22Rv1 (cell line): ENCODE data around the gene SP140.
"Not testable (repeated sequence)": the region's sequence is repeated elsewhere in the genome, so short reads cannot be mapped to it uniquely, and the experiment has no call there.

Experiments
- H3K27ac ChIP-seq: fragments of 450-650 bp; 2 replicates; pipeline ENCODE4 v1.5.1; 2017
- ZFX ChIP-seq: fragments of 450-650 bp; IDR thresholded peaks from 2 replicates; pipeline ENCODE4 v1.6.1; 2017; ENCODE audit warnings: antibody characterized with exemption, borderline replicate concordance
- TF ChIP-seq, protein P1 (sequence below): fragments of 450-650 bp; IDR thresholded peaks from 2 replicates; pipeline ENCODE4 v1.5.1; 2017; ENCODE audit warnings: mild to moderate bottlenecking

The SP140 gene

GRCh38 chr2:230218421-230218820 lies 7.1 kb upstream of the SP140 start:
- H3K27ac ChIP-seq: no peak overlapping the region
- TF ChIP-seq ZFX: no peak
- TF ChIP-seq, protein P1, sequence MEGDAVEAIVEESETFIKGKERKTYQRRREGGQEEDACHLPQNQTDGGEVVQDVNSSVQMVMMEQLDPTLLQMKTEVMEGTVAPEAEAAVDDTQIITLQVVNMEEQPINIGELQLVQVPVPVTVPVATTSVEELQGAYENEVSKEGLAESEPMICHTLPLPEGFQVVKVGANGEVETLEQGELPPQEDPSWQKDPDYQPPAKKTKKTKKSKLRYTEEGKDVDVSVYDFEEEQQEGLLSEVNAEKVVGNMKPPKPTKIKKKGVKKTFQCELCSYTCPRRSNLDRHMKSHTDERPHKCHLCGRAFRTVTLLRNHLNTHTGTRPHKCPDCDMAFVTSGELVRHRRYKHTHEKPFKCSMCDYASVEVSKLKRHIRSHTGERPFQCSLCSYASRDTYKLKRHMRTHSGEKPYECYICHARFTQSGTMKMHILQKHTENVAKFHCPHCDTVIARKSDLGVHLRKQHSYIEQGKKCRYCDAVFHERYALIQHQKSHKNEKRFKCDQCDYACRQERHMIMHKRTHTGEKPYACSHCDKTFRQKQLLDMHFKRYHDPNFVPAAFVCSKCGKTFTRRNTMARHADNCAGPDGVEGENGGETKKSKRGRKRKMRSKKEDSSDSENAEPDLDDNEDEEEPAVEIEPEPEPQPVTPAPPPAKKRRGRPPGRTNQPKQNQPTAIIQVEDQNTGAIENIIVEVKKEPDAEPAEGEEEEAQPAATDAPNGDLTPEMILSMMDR: no peak

DNA sequence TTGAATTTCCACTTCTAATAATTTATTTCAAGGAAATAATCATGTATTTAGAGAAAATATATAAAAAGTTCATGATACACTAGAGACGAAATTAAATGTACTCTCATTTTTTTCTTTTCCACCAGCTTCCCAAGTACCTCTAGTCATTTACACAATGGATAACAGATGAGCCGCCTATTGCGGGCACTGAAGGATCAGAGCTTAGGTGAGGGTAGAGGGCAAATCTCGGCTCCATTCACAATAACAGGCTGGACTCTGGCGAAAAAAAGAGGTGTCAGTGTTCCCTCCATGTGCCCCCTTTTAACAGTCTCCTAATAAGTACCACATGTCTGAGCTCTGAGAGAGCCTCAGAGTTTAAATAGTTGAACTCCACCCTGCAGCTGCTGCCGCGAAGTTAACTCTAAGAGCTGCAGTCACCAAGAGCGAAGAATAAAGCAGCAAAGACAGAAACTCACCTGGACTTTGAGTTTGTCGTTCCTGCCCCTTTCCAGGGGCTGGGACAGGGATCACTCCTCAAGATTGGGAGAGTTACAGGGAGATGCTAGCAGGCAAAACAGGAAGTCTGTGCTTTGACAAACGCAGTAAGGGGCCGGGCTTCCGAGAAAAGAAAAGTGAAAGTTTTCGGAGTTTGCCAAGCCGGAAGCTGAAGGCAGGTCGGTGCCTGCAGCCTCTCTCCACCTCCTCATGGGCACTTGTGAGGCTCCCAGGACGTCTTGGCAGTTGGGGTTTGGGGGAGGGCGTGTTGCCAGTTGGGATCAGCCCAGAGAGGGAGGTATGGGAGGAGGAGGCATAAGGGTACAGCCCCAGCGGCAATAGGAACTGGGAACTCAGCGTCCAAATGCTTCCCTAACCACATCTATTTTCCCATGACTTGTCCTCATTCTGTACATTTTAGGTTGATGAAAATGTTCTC lies 5.9 kb upstream of the SP140 start, which contains the start of gene SP110:
TSS of gene SP110 (minus strand) at position 566 of the 913 bp plus-strand sequence. CDS start 3,057 bp downstream, outside the sequence.
- TF ChIP-seq ZFX: no peak
- TF ChIP-seq, protein P1: no peak
- peak within 1 kb of the TSS; percentile 75 for H3K27ac ChIP-seq

GRCh38 chr2:230220347-230220969 lies 5.1 kb upstream of the SP140 start:
- TF ChIP-seq, protein P1: no peak
- TF ChIP-seq ZFX: no peak
- peak overlapping the region; percentile 75 for H3K27ac ChIP-seq

DNA sequence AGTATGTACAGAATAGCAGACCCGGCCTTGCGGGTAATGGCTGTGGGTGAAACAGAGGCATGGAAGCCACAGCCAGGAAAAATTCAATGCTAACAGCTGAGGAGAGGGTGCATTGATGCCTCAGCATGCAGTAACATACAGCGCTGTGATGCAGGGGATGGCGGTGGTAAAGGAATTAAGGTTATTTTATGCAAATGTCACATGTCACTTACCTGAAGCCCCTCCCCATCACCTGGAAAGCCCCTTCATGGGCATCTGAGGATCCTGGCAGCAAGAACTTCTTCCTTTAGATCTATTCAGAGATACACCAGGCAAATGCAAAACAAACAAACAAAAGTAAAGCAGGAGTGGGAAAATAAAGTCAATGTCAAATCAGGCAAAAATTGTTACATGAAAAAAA lies 4.0 kb upstream of the SP140 start:
- TF ChIP-seq ZFX: no peak
- TF ChIP-seq, protein P1: no peak
- no peak overlapping the region for H3K27ac ChIP-seq

DNA sequence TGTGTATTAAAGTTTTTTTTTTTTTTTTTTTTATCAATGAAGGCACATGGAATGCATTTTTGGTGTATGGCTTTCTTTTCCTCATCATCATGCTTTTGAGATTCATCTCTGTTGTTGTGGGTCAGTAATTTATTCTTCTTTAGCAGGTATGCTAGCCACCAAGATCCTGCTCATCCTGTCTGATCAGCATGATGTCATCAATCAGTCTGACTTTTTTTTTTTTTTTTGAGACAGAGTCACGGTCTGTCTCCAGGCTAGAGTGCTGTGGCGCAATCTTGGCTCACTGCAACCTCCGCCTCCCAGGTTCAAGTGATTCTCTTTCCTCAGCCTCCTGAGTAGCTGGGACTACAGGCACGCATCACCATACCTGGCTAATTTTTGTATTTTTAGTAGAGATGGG lies 2.7 kb upstream of the SP140 start:
- H3K27ac ChIP-seq: not testable (repeated sequence)

DNA sequence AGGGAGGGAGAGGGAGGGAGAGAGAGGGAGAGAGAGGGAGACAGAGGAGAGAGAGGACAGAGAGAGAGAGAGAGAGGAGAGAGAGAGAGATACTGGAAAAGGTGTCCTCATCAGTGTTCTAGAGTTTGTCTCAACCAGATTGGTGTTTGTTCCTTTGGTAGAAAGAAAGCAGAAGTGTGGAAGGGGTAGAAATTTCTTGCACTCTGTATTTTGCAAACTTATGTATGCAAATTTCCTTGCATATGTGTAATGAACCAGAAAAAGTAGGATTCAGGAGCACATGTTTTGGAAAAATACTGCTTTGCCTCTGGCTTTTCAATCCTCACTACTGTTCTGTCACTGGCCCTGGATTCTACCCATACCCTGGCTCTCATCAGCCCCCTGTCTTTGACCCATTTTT lies 1.1 kb upstream of the SP140 start:
- H3K27ac ChIP-seq: no peak overlapping the region
- TF ChIP-seq ZFX: no peak
- TF ChIP-seq, protein P1: no peak

DNA sequence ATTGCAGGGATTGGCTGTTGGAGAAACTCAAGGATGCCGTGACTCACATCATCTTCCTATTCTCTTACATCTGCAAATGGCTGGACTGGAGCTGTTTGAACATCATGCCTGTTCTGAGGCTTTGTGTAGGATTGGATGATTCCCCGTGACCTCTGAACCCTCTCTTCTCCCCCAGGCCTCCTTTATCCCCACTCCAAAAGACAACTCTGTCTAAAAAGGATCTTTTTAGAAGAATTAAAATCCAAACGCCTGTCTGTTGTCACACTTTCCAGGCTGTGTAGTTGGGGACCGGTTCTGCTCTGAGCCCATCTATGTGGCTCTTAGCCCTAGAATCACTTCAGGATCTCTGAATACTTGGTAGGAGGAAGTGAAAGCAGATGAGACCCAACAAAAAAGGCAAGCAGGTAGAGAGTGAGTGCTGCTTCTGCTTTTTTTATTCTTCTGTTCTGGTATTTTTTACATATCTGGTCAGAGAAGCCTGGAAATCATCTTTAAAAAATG lies 565 bp downstream of the SP140 start:
- TF ChIP-seq ZFX: no peak
- TF ChIP-seq, protein P1: no peak
- no peak overlapping the region for H3K27ac ChIP-seq
